Stimulated activated CD4-positive, alpha-beta T cell treated with anti-CD3 and anti-CD28 coated beads, Interleukin-4, amount 100 ng/mL, for 1 hour (primary cell): ENCODE measurements around the gene MECP2.

ENCODE experiments used
- DNase-seq: peaks from one replicate; pipeline ENCODE4 v3.0.0-alpha.2; 2020

The MECP2 gene

GRCh38 chrX:154115071-154115470, 17.6 kb upstream of the MECP2 start:
- no peak for DNase-seq

DNA sequence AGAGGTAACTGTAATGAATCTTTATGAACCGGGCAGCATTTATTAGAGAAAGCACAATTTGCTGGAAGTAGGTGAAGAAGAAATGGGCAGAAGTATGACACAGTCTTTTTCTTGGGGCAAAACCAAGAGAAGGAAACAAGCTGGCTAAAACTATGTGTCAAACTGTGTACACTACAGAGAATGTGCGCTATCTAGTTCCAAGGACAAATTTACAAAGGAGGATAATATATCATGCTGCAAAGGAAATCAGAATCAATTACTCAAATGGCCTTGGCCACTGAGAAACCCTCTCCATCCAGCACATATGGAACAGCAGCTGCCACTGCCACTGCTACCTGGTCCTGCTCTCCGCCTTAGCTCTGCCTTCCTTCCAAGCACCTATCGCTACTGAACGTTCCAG, 17.1 kb upstream of the MECP2 start:
- DNase-seq, result no peak

- no peak for DNase-seq
These were observed 16.2 kb upstream of the MECP2 start for GRCh38 chrX:154113729-154114128.

- DNase-seq, result no peak
These were observed 1.0 kb upstream of the MECP2 start for GRCh38 chrX:154098551-154098950.

DNA sequence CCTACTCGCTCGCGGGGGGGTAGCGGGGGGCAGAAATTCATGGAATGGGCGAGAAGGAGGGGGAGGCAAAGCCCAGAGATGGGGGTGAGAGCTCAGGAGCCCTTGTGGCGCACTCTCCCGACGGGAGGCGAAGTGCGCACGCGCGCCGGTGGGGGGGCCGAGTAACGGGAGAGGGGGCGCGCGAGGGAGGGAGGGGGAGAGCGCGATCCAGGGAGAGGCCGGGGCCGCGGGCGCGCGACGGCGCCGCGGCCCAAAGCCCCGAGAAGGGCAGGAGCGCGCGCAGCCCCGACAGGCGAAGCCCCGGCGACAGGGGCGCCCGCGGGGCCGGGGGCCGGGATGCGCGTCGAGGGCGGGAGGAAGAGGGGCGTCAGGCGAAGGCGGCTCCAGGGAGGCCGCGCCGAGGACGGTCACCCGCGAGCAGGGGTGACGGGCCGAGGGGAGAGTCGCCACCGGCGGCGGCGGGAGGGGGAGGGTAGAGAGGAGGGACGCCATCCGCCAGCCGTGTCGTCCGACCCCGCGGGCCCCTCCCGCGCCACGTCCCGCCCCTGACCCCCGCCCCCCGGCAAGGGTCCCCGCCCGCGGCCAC, 421 bp downstream of the MECP2 start:
- peak; percentile 71 for DNase-seq

DNA sequence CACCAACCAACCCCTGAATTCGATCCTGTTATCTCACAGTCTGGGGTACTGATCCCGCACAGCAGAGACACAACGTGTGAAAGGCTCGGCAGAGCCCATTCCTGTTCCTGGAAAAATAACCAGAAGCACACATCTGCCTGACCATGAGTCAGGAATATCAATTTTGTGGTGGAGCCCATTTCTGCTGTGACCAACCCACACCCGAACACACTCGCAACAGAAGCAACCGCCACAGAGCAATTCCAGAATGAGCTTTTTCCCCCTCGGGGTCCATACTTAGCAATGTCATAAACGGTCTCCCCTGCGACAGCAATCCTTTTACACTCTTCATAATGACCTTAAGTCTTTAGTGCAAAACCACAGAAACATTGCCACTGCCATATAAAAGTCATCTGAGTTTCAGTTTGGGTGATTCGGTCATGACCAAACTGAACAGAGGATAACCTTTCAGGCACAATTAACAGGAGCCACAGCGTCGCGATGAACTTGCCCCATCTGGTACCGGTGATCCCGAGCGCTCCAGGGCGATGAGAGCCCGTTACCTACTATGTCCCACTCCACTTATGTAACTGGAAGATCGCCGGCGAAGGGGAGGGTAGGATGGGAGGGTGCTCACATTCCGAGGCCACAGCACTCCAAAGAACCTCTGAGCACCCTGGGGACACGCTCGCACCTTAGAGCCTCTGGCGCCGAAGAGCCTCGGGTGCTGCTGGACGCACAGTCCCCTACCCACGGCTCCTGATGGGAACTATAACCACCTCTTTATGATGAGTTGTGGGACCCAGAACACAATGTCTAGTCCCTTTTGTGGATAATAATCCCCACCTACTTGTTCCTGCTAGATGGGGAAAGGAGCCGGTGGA, 1.1 kb downstream of the MECP2 start:
- peak; percentile 5 for DNase-seq

- no peak for DNase-seq
These were observed 2.7 kb downstream of the MECP2 start for GRCh38 chrX:154094833-154095232.

- DNase-seq, result no peak
These were observed 3.6 kb downstream of the MECP2 start for GRCh38 chrX:154093965-154094364.

DNA sequence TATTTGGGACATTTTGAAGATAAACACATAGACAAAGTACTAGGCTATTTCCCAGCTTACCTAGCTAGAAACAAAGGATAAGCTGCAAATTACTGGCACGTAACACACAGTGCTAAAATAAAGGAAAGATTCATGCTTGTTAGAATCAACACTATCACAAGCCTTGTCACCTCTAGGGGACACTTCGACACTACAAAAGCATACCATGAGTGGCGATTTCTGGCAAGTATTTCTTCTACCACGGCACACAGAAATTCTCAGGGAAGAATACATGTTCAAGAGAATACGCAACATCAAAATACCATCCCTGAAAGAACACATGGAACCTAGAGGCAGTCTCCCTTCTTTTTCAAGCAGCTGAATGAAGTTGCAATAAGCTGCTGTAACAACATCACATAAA, 5.1 kb downstream of the MECP2 start:
- DNase-seq, result no peak

DNA sequence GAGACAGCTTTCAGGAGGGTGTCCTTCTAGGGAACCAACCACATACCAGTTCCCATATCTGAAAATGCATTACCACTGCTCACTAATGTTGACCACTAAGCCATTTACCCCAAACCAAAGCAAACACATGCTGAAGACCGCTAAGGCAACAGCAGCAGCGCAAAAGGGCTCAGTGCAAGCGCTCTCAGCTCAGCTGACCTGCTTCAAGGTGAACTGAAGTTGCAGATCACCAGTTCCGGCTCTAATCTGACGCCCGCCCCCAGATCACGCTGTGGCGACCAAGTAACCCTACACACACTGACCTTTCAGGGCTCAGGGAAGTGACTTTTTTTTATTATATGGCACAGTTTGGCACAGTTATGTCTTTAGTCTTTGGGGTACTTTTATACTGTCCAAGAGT, 5.8 kb downstream of the MECP2 start:
- no peak for DNase-seq

- DNase-seq, result no peak
These were observed 6.8 kb downstream of the MECP2 start for GRCh38 chrX:154090731-154091130.

- DNase-seq, result no peak
These were observed 12.8 kb downstream of the MECP2 start for GRCh38 chrX:154084449-154085300.

- DNase-seq, result no peak
These were observed 14.4 kb downstream of the MECP2 start for GRCh38 chrX:154083126-154083517.

DNA sequence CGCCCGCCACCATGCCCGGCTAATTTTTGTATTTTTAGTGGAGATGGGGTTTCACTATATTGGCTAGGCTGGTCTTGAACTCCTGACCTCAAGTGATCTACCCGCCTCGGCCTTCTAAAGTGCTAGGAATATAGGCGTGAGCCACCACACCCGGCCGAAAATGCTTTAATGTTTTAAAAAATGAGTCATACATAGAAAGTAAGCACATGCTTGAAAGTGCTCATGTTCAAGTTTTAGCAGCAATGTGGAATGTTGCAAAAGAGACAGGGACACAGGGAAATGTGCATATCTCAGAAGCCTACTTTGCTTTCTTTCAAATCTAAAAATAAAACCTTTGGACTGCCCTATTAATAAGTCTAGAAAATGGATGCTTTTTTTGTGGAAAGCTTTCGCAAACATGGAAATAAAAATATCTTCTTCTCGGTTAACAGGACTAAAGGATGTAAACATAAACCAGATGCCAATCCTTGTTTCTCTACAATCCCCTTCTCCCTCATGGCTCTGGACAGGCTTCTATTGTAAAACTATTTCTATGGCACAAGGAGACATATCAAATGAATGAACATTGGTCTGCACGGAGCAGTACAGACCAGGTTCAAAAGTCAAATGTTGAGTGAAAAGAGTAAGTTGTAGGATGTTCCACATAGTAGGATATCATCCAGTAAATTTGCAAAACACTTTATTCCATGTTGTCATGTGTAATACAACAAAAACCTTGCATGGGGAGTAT, 15.0 kb downstream of the MECP2 start:
- DNase-seq, result no peak

DNA sequence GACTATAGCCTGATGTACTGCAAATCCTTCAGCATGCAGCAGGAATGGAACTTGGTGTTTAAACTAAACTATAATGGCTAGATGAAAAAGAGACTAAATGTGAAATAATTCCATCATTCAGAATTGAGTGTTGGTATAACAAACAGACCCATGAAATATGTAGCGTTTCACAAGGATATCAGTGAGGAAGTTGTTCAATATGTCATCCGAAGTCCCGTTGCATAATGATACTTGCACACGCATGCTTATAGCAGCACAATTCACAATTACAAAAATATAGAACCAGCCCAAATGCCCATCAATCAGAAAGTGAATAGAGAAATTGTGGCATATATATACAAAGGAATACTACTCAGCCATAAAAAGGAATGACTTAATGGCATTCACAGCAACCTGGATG, 20.4 kb downstream of the MECP2 start:
- DNase-seq, result no peak

DNA sequence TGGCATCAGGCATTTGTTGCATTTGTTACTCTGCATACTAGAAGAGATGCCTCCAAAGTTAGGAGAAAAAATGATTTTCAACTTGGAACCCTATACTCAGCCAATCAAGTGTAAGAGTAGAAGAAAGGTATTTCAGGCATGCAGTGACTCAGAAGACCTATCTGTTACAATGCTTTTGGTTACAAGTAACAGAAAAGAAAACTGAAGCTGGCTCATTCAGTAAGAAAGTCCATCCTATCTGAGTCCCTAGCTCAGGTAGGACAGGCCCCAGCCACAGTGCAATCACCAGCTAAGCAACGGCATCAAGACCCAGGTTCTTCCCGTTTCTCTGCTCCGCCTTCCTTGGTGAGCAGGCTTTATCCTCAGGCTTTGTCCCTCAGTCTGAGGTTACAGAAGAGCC, 23.3 kb downstream of the MECP2 start:
- DNase-seq, result no peak

DNA sequence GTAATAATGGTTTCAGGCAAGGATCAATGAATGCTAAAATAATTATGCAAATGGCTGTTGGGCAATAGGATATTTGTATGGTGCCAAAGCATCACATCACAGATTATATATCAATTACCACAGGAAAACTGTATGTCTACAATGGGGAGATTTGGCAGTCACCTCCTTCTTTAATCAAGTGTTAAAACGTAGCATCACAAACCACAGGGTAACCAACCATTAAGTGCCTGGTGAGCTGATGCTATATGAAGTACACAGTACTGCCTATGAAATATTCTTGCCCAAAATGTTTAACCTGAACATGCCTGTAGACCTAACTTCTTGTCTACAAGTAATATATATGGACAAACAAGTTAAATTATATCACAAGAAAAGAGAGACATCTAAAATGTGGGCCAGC, 25.3 kb downstream of the MECP2 start:
- no peak for DNase-seq

DNA sequence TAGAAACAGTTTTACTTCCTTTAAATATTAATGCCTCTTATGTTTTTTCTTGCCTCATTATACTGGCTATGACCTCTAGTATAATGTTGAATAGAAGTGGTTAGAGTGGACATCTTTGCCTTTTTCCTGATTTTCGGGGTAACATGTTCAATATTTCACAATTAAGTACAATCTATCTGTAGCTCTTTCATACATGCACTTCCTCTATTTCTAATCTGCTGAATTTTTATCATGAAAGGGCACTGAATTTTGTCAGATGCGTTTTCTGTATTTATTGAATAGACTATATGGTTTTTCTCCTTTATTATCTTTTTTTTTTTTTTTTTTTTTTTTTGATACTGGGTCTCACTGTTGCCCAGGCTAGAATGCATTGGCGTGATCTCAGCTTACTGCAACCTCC, 29.0 kb downstream of the MECP2 start:
- no peak for DNase-seq

GRCh38 chrX:154064637-154065435, 32.7 kb downstream of the MECP2 start:
- no peak for DNase-seq

DNA sequence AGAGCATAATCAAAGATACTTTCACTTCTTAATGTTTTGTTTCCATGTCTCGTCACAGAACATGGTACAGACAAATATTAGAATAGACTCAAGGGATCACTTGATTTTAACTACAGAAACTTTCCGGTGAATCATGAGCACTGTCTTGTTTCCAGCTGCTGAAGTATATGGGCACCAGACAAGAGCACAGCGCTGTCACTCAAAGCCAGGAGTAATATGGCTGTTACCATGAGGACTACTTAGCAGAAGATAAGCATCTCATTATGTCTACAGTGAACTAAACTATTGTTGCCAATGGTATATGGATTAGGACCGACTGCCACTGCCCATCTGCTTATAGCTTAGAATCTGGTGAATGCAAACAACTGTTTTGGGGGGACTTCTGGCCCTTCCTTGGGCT, 34.3 kb downstream of the MECP2 start:
- DNase-seq, result peak; percentile 2

- no peak for DNase-seq
These were observed 35.7 kb downstream of the MECP2 start for GRCh38 chrX:154061801-154062200.

DNA sequence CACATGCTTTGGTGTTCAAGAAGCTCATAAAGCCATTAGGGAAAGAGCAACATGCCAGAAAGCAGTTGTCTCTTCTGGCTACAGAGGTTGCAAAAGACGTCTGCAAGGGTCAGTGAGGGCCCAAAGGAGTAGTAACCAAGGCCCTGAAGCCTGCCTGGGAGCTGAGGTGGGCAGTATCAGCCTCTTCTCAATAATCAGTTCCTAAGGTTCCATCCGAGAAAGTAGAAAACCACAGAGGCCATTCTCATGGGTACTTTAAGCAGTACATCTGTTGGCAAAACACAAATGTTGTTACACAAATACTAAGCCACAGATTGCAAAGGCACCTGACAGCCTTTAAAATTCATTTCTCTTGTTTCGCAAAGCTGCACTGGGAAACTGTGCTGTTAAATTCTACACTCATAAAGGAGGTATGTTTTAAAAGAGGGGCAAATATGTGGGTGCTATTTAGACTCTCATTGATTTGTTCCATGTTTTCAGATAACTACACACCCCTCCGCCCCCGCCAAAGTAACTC, 37.7 kb downstream of the MECP2 start:
- DNase-seq, result no peak
